Measurements from ENCODE around the gene ADAMTS18.

Gene ADAMTS18

GRCh38 chr16:77393955-77394354, 40.9 kb downstream of the ADAMTS18 start:
- peak in 1 of 2 experiments; percentile 36 for DNase-seq

DNA sequence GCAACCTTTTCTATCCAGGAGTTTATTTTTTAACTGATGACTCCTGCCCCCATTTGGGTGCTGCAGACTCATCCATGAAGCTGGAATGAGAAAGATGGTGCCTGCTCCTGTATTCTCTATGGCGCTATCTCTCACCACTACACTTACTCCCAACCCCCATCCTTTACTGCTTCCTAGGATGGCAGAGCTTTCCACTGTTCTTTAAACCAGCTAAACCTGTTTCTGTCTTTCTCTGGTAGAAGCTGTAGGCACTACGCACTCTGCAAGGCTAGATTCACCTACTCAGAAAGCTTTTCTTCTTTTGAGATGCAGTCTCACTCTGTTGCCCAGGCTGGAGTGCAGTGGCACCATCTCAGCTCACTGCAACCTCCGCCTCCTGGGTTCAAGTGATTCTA, 47.0 kb downstream of the ADAMTS18 start:
- DNase-seq, result no peak

DNA sequence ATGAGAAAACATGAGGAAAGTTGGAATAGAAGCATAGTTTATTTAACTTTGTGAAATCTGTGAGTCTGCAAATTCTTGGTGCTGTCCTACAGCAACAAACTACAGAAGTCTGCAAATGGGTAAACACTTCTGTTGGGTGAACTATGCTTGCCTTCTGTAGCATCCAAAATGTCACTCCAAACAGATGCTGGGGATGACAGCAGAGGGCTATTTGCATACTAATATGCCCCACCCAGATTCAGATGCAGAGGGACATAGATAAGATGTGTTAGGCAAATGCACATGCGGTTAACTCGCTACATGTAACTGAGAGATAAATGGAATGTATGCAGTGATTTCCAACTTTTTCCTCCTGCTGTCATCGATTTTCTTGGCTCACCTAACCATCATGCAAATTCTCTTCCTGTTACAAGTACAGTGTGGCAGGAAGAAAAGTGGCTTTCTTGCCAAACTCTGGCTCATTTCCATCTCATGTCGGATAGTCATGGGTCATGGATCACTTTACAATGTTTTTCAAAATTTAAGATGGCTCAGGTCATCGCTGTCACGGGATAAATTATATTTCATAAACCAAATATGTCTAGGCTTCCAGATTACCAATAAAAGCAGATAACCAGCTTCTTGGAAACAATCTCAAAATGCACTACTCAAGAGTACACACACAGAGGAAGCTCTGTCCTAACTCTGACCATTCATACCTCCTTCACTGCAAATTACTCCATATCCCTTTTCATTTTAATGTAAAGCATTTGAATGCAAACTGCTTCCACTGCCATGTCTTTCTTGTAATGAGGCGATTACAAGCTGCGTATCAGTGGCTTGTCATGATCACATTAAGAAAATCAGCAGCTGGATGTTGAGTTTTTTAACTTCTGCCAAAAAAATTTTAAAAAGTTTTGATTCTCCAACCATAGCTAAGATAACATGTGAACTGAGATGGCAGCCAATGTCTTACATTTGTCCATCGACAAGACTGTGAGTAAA, 47.7 kb downstream of the ADAMTS18 start:
- DNase-seq, result no peak

GRCh38 chr16:77385481-77385880, 49.4 kb downstream of the ADAMTS18 start:
- DNase-seq, result no peak

DNA sequence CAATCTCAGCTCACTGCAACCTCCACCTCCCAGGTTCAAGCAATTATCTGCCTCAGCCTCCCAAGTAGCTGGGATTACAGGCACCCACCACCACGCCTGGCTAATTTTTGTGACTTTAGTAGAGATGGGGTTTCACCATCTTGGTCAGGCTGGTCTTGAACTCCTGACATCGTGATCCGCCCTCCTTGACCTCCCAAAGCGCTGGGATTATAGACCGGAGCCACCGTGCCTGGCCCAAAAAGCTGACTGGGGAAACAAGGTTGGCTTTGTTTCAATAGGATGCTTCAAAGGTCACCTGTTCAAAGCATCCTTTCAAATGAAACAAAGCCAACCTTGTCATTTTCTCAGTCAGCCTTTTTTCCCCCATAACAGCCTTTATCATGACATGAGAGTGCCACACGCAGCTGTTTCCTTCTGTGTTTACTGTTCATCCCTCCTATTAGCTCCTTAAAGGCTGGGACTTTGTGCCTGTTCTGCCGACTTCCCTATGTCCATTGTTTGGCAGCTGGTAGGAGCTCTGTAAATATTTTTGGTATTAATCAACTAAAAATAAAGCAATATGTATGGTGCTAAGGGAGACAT, 51.1 kb downstream of the ADAMTS18 start:
- DNase-seq, result peak in 1 of 2 experiments; percentile 10

- DNase-seq, result no peak
Measured at GRCh38 chr16:77376358-77376757, 58.5 kb downstream of the ADAMTS18 start.

- no peak for DNase-seq
Measured at GRCh38 chr16:77375396-77375795, 59.4 kb downstream of the ADAMTS18 start.

GRCh38 chr16:77374384-77374783, 60.5 kb downstream of the ADAMTS18 start:
- DNase-seq, result no peak

- DNase-seq, result no peak
Measured at GRCh38 chr16:77373726-77374125, 61.1 kb downstream of the ADAMTS18 start.

- DNase-seq, result no peak
Measured at GRCh38 chr16:77364770-77365169, 70.1 kb downstream of the ADAMTS18 start.

GRCh38 chr16:77359065-77359502, 75.8 kb downstream of the ADAMTS18 start:
- peak in 1 of 2 experiments; percentile 40 for DNase-seq

DNA sequence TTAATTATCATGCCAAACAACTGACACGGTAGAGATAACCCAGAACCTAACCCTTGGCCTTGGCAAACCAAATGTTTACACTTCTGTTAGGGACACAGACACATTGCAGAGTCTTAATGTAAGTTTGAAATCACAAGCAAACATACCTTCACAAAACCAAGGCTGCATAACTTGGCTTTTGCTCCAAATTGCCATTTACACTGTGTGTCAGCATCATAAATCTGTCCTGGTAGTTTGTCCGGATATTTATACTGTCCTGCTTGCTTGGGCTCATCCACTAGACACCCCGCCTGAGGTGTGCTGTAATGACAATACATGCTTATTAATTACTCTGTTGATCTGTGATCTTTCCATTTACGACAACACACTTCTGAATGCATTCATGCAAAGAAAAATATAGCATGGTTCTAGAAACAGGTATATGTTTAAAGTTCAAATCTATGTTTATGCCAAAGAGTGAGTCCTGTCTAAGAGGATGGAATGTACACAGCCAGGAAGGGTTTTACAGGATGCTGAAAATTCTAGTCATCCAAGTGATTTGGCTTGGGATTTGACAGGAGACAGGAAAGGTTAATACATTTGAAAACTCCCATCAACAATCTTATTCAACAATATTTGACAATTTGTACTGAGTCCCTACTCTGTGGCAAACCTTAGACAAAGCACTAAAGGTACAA, 81.1 kb downstream of the ADAMTS18 start:
- DNase-seq, result peak in 1 of 2 experiments; percentile 12

GRCh38 chr16:77344341-77344740, 90.5 kb downstream of the ADAMTS18 start:
- no peak for DNase-seq

- no peak for DNase-seq
Measured at GRCh38 chr16:77336637-77337036, 98.2 kb downstream of the ADAMTS18 start.

DNA sequence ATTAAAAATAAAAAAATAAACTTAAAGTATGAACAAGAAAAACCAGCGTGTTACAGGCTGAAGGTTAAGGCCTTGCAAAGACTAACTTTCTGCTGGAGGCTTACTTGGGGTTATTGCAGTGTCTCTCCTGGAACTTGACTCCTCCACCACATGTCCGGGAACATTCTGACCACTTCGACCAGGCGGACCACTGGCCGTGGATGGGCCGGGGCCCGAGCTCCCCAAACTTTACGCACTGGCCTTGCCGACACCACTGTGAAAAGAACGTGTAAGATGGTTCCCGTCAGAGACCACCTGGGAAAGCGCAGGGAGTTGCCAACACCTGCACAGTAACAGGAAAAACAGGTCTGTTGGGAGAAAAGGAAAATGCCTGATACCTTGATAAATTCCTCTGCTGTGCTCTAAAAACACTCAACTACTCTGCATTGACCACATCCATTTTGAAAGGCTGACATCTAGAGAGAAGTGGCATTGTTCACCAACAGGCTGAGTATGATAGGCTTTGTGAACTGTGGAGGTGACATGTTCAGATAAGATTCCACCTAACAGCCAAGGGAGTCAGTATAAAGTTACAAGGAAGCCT, 99.1 kb downstream of the ADAMTS18 start:
- DNase-seq, result no peak

DNA sequence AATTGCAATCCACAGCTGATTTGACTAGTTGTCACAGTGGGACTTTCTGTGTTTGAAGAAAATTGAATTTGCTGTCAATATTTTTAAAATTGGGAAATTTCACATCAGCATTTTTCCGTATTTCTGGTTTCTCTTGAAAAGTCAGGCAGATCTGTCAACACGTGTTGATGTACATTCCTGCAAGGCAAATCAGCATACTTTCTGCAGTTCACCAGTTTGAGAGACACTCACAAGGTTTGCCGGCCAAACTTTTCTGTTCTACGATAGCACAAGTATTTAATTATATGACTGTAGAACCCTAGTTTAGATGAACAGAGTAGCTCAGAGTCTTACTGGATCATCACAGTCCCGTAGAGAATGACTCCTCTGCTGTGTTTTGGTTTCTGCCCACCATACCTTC, 102.0 kb downstream of the ADAMTS18 start:
- DNase-seq, result no peak

- DNase-seq, result no peak
Measured at GRCh38 chr16:77331802-77332586, 102.8 kb downstream of the ADAMTS18 start.

- no peak for DNase-seq
Measured at GRCh38 chr16:77331043-77331442, 103.8 kb downstream of the ADAMTS18 start.

GRCh38 chr16:77330332-77331042, 104.3 kb downstream of the ADAMTS18 start:
- DNase-seq, result no peak

GRCh38 chr16:77328768-77329167, 106.1 kb downstream of the ADAMTS18 start:
- no peak for DNase-seq

DNA sequence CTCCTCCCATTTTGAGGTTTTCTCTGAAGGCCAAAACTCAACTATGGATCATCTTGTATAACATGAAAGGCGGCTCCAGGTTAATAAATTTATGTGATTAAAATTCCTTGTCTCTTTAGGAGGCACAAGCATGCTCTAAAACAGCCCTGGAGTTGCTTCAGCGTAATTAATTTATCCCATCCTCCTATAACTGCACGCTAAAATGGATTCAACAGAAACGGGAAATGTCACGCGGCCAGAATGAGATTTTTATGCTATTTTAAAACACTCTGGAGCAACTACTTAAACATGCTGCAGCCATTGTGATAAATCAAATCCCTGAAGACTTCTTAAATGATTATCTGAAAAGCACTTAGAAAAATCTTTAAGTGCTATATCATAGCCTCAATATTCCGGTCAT, 106.6 kb downstream of the ADAMTS18 start:
- no peak for DNase-seq

DNA sequence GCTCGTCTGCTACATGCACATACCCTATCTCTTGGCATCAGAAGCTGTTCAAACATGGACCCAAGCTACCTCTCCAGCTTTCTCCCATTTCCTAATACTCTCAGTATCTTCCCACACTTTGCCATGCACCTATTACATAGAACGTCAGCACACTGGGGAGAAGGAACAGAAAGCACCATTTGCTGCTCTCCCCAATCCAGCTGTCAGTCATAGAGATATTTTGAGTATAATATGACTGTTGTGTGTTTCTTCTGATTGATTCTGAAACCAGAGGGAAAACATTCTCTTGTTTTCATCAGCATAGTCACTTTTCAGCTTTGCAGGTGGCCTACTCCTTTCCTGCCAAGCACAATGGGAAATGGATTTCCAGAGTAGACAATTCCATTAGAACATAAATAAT, 107.1 kb downstream of the ADAMTS18 start:
- DNase-seq, result no peak

All from NCI-H2081 (cell line).